ENCODE measurements around the gene ATXN7L2.

ATXN7L2 gene

GRCh38 chr1:109499661-109500536 is 16.2 kb downstream of the ATXN7L2 start:
- peak; percentile 37 for DNase-seq

GRCh38 chr1:109500941-109501381 is 17.3 kb downstream of the ATXN7L2 start:
- no peak for DNase-seq

- peak; percentile 68 to 72 for DNase-seq
Measured at GRCh38 chr1:109501644-109502363, 18.1 kb downstream of the ATXN7L2 start.

- DNase-seq, result no peak
Measured at GRCh38 chr1:109502364-109502851, 18.7 kb downstream of the ATXN7L2 start.

- DNase-seq, result no peak
Measured at GRCh38 chr1:109503935-109504334, 20.2 kb downstream of the ATXN7L2 start.

GRCh38 chr1:109504974-109505373 is 21.3 kb downstream of the ATXN7L2 start:
- no peak for DNase-seq

- no peak for DNase-seq
Measured at GRCh38 chr1:109508001-109508872, 24.5 kb downstream of the ATXN7L2 start.

- DNase-seq, result no peak
Measured at GRCh38 chr1:109508873-109509175, 25.1 kb downstream of the ATXN7L2 start.

- peak; percentile 34 to 38 for DNase-seq
Measured at GRCh38 chr1:109509176-109510134, 25.8 kb downstream of the ATXN7L2 start, which contains the start of gene AMIGO1. Gene AMIGO1 (minus strand): TSS chr1:109509727. CDS start chr1:109508912, 815 bp downstream.

GRCh38 chr1:109513110-109513710 is 29.5 kb downstream of the ATXN7L2 start:
- DNase-seq, result no peak

GRCh38 chr1:109514846-109515245 is 31.1 kb downstream of the ATXN7L2 start:
- no peak for DNase-seq

- no peak for DNase-seq
Measured at GRCh38 chr1:109516872-109517271, 33.2 kb downstream of the ATXN7L2 start.

- DNase-seq, result no peak
Measured at GRCh38 chr1:109517337-109517736, 33.6 kb downstream of the ATXN7L2 start.

GRCh38 chr1:109521002-109521951 is 37.6 kb downstream of the ATXN7L2 start:
- DNase-seq, result no peak

- no peak for DNase-seq
Measured at GRCh38 chr1:109522026-109522425, 38.3 kb downstream of the ATXN7L2 start.

GRCh38 chr1:109523706-109524105 is 40.0 kb downstream of the ATXN7L2 start:
- no peak for DNase-seq

- no peak for DNase-seq
Measured at GRCh38 chr1:109527098-109527811, 43.5 kb downstream of the ATXN7L2 start.

- DNase-seq, result no peak
Measured at GRCh38 chr1:109527846-109528695, 44.4 kb downstream of the ATXN7L2 start.
